GM12864 (cell line): Measurements from ENCODE around the gene MTMR1.

Experiments
- DNase-seq: peaks from one replicate; pipeline ENCODE4 v3.0.0-alpha.2; 2011; ENCODE audit warnings: low read depth
- H3K4me3 ChIP-seq: 2 replicates; pipeline ENCODE4 v1.5.1; 2011; ENCODE audit warnings: mild to moderate bottlenecking, low read depth, low read length, control low read depth
- TF ChIP-seq, protein P1 (sequence below): IDR thresholded peaks from 2 replicates; pipeline ENCODE4 v1.5.1; 2011; ENCODE audit warnings: low read depth, mild to moderate bottlenecking, moderate library complexity, low read length, control low read depth, inconsistent platforms; ENCODE audit errors: missing control alignments

The MTMR1 gene

DNA sequence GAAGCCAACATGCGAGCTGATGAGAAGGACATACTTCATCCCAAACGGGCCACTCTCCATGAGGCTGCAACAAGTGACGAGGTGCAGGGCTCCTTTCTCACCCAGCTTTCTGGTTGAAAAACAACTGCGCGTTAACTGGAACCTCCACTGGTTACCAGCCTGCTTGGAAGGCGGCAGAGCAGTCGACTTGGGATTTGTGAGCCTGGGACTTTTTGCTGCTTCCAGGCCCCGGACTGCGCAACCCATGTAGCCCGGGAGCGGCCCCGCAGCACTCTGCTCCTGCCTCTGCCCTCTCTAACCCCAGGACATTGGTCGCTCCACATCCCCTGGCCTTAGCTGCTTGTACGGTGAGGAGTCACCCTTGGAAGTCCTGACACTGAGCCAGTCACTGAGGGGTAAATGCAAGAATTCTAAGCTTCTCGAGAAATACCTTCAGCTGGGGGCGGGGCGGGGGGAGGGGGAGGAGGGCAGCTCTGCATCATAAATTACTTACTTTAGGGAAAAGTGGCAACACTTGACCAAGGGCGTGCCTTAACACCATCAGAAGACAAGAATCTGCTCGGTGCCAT lies 72.7 kb downstream of the MTMR1 start:
- DNase-seq, result no peak
- no peak overlapping the region for H3K4me3 ChIP-seq
- TF ChIP-seq, protein P1, sequence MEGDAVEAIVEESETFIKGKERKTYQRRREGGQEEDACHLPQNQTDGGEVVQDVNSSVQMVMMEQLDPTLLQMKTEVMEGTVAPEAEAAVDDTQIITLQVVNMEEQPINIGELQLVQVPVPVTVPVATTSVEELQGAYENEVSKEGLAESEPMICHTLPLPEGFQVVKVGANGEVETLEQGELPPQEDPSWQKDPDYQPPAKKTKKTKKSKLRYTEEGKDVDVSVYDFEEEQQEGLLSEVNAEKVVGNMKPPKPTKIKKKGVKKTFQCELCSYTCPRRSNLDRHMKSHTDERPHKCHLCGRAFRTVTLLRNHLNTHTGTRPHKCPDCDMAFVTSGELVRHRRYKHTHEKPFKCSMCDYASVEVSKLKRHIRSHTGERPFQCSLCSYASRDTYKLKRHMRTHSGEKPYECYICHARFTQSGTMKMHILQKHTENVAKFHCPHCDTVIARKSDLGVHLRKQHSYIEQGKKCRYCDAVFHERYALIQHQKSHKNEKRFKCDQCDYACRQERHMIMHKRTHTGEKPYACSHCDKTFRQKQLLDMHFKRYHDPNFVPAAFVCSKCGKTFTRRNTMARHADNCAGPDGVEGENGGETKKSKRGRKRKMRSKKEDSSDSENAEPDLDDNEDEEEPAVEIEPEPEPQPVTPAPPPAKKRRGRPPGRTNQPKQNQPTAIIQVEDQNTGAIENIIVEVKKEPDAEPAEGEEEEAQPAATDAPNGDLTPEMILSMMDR, result no peak

DNA sequence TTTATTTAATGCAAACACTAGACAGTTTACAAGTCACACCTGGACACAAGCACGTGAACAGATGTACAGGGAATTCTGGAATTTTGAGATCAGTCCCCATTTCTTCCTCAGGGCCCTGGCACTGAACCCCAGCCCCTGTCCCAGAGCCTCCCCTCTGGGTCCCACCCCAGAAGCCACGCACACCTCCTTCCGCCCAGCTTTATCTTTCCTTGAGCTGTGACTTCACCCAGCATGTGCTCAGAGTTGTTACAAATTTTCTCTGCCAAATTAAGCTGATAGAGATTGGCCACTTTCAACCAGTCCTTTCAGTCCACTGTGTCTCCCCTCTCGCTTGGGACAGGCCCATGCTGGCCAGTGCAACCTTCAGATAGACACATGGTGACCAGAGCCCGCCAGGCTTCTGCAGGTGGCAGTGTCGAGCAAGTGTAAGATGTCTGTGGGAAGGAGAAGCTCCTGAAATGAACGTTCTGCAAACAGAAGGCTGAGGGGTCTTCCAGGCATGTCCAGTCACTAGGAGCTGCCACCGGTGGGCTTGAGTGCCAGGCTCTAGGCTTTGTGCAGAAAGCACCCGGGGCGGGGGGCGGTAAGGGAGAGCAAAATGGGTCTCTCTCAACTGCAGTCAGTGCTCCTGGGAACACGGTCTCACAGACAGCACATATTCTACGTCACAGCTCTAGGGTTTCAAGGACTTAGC lies 73.3 kb downstream of the MTMR1 start:
- H3K4me3 ChIP-seq, result no peak overlapping the region
- no peak for DNase-seq
- TF ChIP-seq, protein P1, result no peak

DNA sequence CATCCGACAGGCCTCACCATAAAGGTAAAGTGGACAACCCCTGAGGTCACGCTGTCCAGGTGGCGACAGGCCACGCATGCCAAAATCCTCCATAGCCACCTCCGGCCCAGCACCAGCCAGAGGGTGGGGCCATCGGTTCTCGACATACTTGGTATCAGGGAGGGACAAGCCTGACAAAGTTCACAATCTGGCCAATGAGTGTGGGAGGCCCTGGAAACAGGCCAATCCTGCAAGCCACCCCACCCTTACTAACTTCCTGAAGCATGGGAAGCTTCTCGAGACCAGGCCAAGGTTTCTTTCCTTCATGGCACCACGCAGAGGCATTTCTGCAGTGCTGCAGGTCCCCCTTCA lies 73.8 kb downstream of the MTMR1 start:
- TF ChIP-seq, protein P1, result no peak
- no peak overlapping the region for H3K4me3 ChIP-seq
- DNase-seq, result no peak

DNA sequence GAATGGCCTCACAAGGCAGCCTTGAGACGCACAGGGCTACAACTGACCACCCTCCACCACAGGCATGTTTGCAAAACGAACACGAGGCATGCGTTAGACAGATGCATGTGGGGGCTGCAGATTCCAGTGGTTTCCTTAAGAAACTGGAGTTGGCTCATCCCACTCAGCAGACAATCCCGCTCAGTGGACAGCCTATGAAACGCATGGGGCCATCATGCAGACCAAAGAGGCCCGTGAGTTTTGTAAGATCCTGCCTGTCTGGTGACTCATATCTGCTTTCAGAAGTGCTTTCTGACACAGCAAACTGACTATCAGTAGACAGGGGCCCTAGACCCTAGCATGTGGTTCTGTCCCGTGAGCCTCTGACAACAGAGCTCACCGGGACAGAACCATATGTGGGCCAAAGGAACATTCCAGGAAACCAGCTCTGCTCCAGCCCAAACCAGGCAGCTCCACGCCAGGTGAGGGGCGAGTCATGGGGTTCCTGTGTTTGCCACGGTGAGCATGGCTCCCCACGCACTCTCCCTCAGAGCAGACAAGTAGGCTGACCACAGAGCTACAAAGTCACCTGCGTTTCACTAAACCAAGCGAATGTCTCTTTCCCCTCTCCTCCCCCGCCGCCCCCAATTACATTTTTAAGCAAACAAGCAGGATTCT lies 74.4 kb downstream of the MTMR1 start:
- H3K4me3 ChIP-seq, result no peak overlapping the region
- DNase-seq, result no peak
- TF ChIP-seq, protein P1, result no peak

DNA sequence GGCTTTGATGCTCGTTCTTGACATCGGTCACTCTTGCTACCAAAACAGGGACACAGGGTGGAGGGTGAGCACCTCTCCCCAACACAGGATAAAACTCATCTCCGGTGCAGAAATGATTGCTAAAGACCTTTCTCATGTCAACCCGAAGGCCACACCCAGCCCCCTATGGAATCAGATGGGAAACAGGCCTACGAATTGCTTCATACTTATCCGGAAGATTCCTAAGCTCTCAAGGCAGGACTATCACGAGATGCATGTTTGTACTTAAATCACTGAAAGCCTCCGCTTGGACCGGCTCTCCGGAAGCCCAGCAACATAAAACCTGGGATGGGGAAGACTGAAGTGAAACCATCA lies 74.9 kb downstream of the MTMR1 start:
- TF ChIP-seq, protein P1, result no peak
- no peak for DNase-seq
- H3K4me3 ChIP-seq, result no peak overlapping the region

DNA sequence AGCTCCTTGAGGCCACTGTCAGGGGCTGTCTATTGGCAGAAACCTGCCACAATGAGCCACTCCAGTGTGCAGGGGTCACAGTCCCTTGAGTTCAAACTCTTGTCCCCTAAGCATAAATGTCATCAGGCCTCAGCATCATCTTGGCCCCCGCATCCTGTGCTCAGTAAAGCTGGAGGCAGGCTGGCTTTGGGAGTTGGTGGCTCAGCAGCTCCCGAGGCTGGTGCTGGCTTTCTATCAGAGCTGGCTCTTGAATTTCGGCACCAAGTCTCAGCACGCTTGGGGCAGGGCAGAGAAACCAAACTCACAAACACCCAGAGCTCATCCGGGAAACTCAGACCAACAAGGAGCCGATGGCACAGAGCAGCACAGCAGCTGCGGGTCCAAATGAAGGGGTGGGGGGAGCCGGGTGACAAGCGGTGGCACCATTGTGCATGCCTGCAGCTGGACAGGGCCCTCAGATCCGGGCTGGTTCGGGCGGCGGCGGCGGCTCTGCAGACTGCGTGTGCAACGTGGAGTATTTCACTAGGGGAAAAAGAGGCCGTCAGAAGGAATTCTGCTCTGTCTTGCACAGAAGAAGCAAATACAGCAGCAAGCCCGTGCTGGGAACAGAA lies 75.5 kb downstream of the MTMR1 start:
- TF ChIP-seq, protein P1, result no peak
- no peak for DNase-seq
- no peak overlapping the region for H3K4me3 ChIP-seq
